Thymus (tissue), 11 donors: ENCODE data around the gene PPP6R3. TPM values are rescaled to one million over a fixed set of nuclear protein-coding genes. Genes with fewer than 3 reads are reported as not detected.

Source experiments
- DNase-seq, 9 donors: peaks; one replicate each; pipeline ENCODE4 v3.0.0-alpha.2; 2013; ENCODE audit warnings: low spot score in 9 of 9, low read depth in 6 of 9, missing footprints in 1 of 9
- H3K27ac ChIP-seq, 2 donors: one replicate each; pipeline ENCODE4 v1.5.1; 2013; ENCODE audit warnings: control low read depth in 1 of 2, low read depth in 1 of 2, low read length in 1 of 2, mild to moderate bottlenecking in 1 of 2, moderate library complexity in 1 of 2
- H3K27me3 ChIP-seq, 2 donors: one replicate each; pipeline ENCODE4 v1.5.1; 2013; ENCODE audit warnings: low read length in 1 of 2; ENCODE audit not compliant: control insufficient read depth in 2 of 2, insufficient read depth in 1 of 2
- H3K36me3 ChIP-seq, 2 donors: one replicate each; pipeline ENCODE4 v1.5.1; 2013; ENCODE audit warnings: low read length in 1 of 2, mild to moderate bottlenecking in 1 of 2, moderate library complexity in 1 of 2; ENCODE audit not compliant: control insufficient read depth in 2 of 2, insufficient read depth in 2 of 2
- H3K4me1 ChIP-seq, 2 donors: one replicate each; pipeline ENCODE4 v1.5.1; 2013; ENCODE audit warnings: low read length in 2 of 2; ENCODE audit not compliant: control insufficient read depth in 2 of 2, insufficient read depth in 2 of 2
- H3K4me3 ChIP-seq, 2 donors: one replicate each; pipeline ENCODE4 v1.5.1; 2013; ENCODE audit warnings: low read length in 2 of 2, control low read depth in 1 of 2, mild to moderate bottlenecking in 1 of 2
- H3K9me3 ChIP-seq, 2 donors: one replicate each; pipeline ENCODE4 v1.5.1; 2013; ENCODE audit warnings: low read length in 1 of 2, mild to moderate bottlenecking in 1 of 2; ENCODE audit not compliant: control insufficient read depth in 2 of 2, insufficient read depth in 1 of 2
- WGBS: extraction: QIAGEN DNeasy Blood & Tissue Kit; methylation state at CpG from one replicate; pipeline ENCODE4 v1.1.7; 2013; 5-methylcytosine and 5-hydroxymethylcytosine counted together
- polyA plus RNA-seq: library from polyadenylated mRNA; stranded (reverse); fragments of 200-250 nt; gene quantifications from one replicate; pipeline ENCODE4 v1.2.3, GENCODE V29; 2013
- total RNA-seq: library from RNA; stranded (reverse); fragments of 120-200 nt; gene quantifications from one replicate; pipeline ENCODE4 v1.2.4, GENCODE V29; 2013
- donor health status: healthy.

The PPP6R3 gene
- total and polyA plus RNA-seq, 2 donors, result 45.8 to 103 TPM

DNA sequence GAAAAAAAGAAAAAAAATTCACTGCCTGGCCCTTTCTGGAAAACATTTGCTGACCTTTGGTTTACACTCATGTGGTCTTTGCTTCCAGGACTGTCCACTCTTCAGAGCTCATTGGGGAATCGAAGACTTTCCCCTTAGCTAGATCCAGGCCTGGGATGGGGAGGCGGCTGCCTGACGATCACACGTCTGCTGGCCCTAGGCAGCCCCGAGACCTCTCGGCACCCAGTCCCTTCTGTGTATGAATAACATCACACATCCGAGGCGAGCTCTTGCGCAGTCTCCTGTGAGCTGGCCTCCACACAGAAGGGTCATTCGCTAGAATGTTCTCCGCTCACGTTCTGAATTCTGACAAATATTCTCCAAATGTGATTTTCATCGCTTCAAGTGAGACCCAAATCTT is 198.1 kb downstream of the PPP6R3 start:
- DNase-seq, result no peak
- peaks cover 0 to 2% of the 10 kb centered on the region in 2 donors for H3K27me3 ChIP-seq
- peaks cover 1 to 9% of the 10 kb centered on the region in 2 donors for H3K9me3 ChIP-seq
- H3K36me3 ChIP-seq, result no peaks in the 10 kb centered on the region
- 94% methylated on average over 13 of the region's 13 CpGs for WGBS
- peak overlapping the region in 1 of 2 donors; percentile 33 for H3K27ac ChIP-seq
- H3K4me1 ChIP-seq, result peaks cover 0 to 3% of the 10 kb centered on the region in 2 donors
- no peak overlapping the region for H3K4me3 ChIP-seq

DNA sequence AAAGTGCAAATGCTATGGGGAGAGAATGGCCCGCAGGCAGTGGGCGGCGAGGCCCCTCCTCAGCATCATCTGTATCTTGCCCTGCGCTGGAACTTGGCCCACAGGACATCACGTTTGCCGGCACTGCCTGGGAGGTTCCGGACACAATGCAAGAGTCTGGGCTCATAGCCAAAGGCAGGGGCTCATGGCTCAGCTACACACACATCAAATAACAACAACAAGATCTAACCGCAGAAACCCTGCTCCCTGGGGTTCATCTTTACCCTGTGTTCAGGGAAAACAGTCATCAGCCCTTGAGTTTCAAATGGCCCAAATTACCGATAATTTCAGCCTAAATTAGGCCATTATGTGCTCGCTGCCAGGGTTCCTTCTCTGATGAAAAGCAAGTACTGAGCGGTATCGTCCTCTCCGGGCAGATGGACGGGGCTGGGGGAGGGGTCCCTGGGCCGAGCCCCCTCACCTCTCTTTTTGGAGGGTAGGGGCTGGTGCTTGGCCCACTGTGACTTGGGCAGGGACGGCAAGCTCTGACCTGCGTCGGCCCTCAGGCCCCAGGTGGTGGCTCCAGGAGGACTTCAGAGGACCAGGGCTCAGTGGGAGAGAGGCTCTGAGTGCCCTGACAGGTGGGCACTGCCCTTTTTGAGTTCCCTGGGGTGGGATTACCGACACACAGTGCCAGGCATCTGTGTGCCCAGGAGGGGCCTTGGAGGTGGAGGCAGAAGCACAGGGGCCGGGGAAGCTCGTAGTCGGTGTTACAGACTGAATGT is 198.8 kb downstream of the PPP6R3 start:
- DNase-seq, result peak in 2 of 9 donors; percentile 8 to 16
- H3K27me3 ChIP-seq, result peaks cover 0 to 2% of the 10 kb centered on the region in 2 donors
- H3K27ac ChIP-seq, result no peak overlapping the region

DNA sequence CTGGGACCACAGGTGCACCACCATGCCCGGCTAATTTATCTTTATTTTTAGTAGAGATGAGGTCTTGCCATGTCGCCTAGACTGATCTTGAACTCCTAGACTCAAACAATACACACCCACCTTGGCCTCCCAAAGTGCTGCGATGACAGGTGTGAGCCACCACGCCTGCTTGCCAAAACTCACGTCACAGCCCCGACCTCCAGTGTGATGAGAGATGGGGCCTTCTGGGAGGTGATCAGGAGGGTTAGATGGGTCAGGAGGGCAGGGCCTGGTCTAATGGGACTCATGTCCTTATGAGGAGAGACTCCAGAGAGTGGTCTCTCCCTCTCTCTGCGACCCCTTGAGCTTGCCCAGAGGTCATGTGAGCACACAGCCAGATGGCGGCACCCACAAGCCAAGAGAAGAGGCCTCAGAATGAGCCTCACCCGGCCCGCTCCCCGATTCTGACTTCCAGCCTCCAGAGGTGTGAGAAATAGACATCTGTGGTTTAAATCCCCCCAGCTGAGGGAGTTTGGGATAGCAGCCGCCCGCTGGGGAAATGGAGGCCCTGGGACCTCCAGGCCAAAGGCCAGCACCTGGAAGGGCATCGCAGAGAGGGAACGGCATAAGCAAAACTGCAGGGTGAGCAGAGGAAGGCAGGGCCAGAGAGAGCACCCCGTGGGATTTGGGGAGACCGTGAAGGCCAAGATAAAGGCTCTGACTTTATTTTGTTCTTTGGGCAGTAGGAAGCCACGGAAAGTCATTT is 199.7 kb downstream of the PPP6R3 start:
- Histone ChIP-seq H3K9me3 (peaks cover 0 to 1% of the 10 kb centered on the region in 2 donors), H3K27me3 (peaks cover 0 to 2% of the 10 kb centered on the region in 2 donors), H3K4me3 (no peak overlapping the region), H3K4me1 (peaks cover 0 to 3% of the 10 kb centered on the region in 2 donors), H3K27ac (no peak overlapping the region), H3K36me3 (no peaks in the 10 kb centered on the region)
- 96% methylated on average over 18 of the region's 18 CpGs for WGBS
- DNase-seq, result no peak

More for the DNA sequence above, 198.8 kb downstream of the PPP6R3 start:
- Histone ChIP-seq H3K9me3 (peaks cover 1 to 5% of the 10 kb centered on the region in 2 donors), H3K36me3 (no peaks in the 10 kb centered on the region), H3K4me1 (peaks cover 0 to 3% of the 10 kb centered on the region in 2 donors), H3K4me3 (no peak overlapping the region)
- 90% methylated on average over 22 of the region's 22 CpGs for WGBS

DNA sequence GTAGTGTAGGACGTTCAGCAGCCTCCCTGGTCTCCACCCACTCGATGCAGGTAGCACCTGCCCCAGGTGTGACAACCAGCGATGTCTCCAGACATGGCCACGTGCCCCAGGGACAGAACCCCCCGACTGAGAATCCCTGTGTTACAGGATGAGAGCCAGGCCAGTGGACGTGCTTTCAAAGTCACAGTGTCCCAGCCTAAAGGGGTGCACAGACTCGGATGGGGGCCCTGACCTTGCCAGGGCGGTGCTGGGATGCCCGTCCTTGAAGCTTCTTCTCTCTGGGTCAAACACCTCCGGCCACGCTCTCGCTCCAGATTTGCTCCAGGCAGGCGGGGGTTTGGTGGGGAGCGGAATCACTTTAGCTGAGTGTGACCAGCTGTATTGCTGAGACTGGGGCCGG is 200.5 kb downstream of the PPP6R3 start:
- H3K4me3 ChIP-seq, result no peak overlapping the region
- no peak overlapping the region for H3K27ac ChIP-seq
- H3K36me3 ChIP-seq, result no peaks in the 10 kb centered on the region
- H3K9me3 ChIP-seq, result no peaks in the 10 kb centered on the region
- H3K27me3 ChIP-seq, result peaks cover 0 to 2% of the 10 kb centered on the region in 2 donors
- peaks cover 0 to 3% of the 10 kb centered on the region in 2 donors for H3K4me1 ChIP-seq
- WGBS, result 89% methylated on average over 15 of the region's 15 CpGs
- no peak for DNase-seq

DNA sequence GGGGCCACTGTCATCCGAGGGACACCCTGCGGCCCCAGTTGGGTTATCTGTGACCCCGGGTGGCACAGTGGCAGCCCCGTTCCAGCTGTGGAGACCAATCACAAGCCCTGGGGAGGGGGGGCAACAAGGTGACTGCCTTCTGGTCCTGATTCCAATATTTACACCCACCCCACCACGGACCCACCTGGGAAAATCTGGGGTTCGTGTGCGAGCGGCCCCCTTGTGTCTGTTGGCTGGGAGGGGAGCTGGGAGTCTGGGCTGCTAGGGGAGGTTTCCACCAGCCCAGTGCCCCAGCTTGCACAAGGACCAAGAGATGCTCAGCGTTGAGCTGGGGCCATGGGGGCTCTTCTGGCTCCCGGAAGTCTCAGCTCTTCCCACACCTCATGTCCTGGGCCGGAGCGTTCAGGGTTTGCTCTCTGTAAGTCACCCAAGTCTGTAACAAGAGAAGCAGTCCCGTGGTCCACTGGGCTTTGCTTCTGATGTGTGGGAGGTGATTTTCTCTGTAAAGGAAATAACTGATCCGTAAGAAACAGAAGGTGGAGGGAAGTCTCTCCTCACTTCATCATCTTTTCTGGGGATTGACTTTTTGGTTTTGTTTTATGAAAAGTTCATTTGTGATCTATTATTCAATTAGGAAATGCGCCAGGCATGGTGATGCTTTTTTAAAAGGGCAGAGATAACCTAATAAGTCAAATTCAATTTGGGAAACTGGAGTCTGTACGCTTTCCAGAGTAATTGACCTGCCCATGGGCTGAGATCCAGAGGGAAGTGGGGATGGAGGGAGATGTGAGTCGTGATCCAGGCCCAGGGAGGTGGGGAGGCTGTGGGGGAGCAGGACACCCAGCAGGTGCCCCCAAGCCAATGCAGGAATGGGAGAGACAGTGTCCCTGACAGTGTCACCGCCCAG is 201.4 kb downstream of the PPP6R3 start:
- Histone ChIP-seq H3K9me3 (no peaks in the 10 kb centered on the region), H3K36me3 (no peaks in the 10 kb centered on the region), H3K4me3 (no peak overlapping the region), H3K27ac (no peak overlapping the region), H3K27me3 (peaks cover 0 to 2% of the 10 kb centered on the region in 2 donors), H3K4me1 (peaks cover 0 to 3% of the 10 kb centered on the region in 2 donors)
- 86% methylated on average over 18 of the region's 18 CpGs for WGBS
- DNase-seq, result no peak

DNA sequence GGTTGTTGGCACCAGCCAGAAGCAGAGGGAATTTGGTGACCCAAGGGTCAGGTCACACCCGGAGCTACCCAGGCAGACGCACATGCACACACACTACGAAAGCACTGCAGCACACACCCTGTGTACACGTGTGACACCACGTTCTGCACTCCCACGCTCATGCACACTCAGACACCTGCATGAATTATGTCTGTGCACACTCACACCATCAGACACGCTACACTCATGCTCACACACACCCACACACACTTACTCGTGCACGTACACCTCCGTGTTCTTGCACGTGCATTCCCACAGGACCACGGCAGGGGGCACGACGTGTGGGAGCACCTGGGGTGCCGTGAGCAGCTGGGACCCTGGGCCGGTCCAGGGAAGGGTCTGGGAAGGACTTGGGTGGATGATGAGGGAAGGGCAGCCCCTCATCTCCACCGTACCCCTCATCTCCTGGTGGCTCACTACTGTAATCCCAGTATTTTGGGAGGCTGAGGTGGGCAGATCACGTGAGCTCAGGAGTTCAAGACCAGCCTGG is 203.0 kb downstream of the PPP6R3 start:
- WGBS, result 97% methylated on average over 18 of the region's 18 CpGs
- Histone ChIP-seq H3K27ac (no peak overlapping the region), H3K4me1 (peaks cover 0 to 3% of the 10 kb centered on the region in 2 donors), H3K27me3 (peaks cover 0 to 2% of the 10 kb centered on the region in 2 donors), H3K4me3 (no peak overlapping the region), H3K36me3 (no peaks in the 10 kb centered on the region), H3K9me3 (no peaks in the 10 kb centered on the region)
- DNase-seq, result no peak

DNA sequence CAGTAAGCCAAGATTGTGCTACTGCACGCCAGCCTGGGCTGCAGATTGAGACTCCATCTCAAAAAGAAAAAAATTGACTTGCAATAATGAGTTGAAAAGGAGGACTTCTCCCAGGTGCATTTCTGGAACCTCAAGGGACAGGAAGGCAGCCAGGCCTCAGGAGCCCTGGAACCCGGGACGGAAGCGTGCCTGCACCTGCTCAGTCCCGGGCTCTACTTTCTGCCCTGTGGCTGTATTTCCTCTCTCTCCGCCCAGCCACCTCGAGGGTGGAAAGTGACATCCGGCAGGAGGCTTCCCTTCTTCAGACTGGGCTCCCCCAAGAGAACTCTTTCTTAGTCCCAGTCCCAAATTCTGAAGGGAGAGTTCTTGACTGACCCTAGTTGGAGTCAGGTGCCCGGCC is 203.6 kb downstream of the PPP6R3 start:
- Histone ChIP-seq H3K36me3 (no peaks in the 10 kb centered on the region), H3K27ac (no peak overlapping the region), H3K27me3 (peaks cover 0 to 2% of the 10 kb centered on the region in 2 donors), H3K9me3 (no peaks in the 10 kb centered on the region), H3K4me3 (no peak overlapping the region), H3K4me1 (peaks cover 0 to 3% of the 10 kb centered on the region in 2 donors)
- no peak for DNase-seq
- 88% methylated on average over 9 of the region's 9 CpGs for WGBS

DNA sequence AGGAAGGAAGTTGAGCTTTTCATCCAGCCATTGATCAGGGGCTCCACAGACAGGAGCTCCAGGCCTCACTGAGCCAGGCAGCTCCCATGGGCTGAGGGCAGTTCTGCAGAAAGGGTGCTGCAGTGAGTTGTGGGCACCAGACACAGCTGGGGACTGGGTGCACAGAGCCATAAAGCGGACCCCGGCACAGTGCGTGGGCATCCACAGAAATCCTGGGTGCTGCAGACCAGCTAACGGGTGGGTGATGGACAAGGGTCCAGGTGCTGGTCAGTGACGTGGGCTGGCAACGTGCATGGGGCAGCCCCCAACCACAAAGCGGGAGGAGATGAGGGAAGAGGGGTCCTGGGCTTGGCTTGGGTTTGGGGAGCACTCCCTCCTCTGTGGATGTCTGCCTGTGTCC is 204.4 kb downstream of the PPP6R3 start:
- Histone ChIP-seq H3K27me3 (peaks cover 0 to 4% of the 10 kb centered on the region in 2 donors), H3K9me3 (no peaks in the 10 kb centered on the region), H3K27ac (no peak overlapping the region), H3K4me1 (no peaks in the 10 kb centered on the region), H3K4me3 (no peak overlapping the region), H3K36me3 (no peaks in the 10 kb centered on the region)
- WGBS, result 98% methylated on average over 7 of the region's 7 CpGs
- DNase-seq, result no peak
